ENCODE measurements around the gene ARID5A.

Gene ARID5A

DNA sequence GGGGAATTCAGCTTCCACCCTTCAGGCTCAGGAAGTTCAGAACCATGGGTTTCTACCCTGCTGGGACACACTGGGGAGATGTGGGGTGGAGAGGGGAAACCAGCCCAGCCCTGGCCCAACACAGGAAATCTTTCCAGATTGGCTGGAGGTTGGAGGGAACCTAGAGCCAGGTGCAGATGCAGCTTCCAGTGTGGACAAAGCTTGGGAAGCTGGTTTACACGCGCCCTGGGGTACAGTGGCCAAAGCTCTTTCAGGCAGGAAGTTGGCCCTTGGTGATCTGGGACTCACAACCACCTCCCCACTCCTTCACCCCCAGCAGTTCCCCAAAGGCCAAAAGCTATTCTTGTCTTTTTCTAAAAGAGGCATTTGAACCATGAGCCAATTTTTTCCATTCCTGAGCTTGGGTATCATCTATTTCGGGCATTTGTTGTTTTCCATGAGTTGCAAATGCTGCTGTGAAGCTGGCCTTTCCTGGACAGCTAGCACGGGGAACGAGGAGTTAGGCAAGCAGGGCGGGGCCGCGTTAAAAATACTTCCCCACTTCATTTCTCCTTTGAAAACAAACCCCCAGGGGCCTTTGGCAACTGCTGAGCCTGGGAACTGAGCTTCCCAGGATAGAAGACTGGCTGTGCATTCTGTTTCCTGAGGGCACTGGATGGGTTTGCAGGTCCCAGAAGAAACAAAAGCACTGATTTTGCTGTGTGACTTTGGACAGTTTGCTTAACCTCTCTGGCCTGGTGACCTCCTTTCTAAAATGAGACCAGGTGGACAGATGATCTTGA lies 3.1 kb upstream of the ARID5A start:
- no peak for DNase-seq (ENCODE audit: extremely low read depth, low read depth)
- TF ChIP-seq, protein P1, sequence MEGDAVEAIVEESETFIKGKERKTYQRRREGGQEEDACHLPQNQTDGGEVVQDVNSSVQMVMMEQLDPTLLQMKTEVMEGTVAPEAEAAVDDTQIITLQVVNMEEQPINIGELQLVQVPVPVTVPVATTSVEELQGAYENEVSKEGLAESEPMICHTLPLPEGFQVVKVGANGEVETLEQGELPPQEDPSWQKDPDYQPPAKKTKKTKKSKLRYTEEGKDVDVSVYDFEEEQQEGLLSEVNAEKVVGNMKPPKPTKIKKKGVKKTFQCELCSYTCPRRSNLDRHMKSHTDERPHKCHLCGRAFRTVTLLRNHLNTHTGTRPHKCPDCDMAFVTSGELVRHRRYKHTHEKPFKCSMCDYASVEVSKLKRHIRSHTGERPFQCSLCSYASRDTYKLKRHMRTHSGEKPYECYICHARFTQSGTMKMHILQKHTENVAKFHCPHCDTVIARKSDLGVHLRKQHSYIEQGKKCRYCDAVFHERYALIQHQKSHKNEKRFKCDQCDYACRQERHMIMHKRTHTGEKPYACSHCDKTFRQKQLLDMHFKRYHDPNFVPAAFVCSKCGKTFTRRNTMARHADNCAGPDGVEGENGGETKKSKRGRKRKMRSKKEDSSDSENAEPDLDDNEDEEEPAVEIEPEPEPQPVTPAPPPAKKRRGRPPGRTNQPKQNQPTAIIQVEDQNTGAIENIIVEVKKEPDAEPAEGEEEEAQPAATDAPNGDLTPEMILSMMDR (IDR thresholded peaks at IDR 0.05; ENCODE audit: low read depth, low read length), result no peak

DNA sequence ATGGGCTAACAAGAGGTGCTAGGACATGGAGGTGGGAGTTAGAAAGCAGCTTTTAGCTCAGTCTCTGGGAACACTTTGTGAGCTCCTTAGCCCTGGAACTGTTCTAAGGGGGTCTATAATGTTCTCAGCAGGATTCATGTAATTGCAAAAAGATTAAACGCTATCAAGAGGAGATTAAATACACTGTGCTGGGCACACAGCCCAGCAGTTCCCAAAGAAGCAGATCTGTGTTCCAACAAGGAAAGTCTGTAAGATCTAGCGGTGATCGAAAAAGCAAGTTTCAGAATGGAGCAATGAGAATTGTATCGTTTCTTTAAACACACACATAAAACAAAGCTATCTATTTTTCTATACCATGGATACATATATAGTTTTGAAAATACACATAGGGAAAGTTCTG lies 2.4 kb upstream of the ARID5A start:
- DNase-seq (ENCODE audit: extremely low read depth, low read depth), result no peak
- TF ChIP-seq, protein P1 (IDR thresholded peaks at IDR 0.05; ENCODE audit: low read depth, low read length), result no peak

DNA sequence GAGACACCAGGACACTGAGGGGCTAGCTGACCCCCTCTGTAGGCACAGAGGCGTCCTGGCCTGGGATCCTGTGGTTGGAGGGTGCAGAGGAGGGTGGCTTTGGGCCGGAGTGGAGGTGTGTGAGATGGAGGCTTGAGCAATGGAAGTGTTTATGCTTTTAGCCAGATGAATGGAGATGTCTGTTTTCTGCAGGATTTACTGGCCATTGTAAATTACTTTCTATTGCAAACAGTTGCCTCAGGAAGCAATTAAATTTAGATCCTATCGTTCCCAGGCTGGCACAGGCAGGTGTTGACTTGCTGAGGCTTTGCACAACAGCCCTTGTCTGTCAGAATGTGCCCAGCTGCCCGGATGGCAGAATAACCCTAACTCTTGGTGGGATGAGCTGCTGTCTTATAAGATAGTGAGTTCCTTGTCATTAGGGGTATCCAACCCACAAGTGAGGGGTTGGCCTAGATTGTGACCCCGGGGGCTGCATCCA lies 1.8 kb upstream of the ARID5A start:
- no peak for DNase-seq (ENCODE audit: extremely low read depth, low read depth)
- TF ChIP-seq, protein P1 (IDR thresholded peaks at IDR 0.05; ENCODE audit: low read depth, low read length), result no peak

DNA sequence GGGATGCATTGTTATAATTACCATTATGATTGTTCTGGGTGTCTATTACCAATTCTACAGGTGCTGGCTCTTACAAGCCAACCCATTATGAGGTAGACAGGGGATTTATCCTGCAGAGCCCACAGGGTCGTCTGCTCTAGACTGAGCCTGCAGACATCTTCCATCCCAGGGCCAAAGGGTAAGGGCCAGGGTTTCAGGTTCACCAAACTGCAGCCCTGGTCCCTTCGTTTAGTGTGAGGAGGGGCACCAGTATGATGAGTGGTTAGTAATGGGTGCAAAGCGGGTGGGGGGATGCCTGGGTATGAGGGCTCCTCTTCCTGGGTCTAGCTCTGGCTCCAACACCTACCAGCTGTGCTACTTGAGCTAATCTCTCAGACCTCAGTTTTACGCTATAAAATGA lies 1.2 kb upstream of the ARID5A start:
- TF ChIP-seq, protein P1 (IDR thresholded peaks at IDR 0.05; ENCODE audit: low read depth, low read length), result no peak
- no peak for DNase-seq (ENCODE audit: extremely low read depth, low read depth)

DNA sequence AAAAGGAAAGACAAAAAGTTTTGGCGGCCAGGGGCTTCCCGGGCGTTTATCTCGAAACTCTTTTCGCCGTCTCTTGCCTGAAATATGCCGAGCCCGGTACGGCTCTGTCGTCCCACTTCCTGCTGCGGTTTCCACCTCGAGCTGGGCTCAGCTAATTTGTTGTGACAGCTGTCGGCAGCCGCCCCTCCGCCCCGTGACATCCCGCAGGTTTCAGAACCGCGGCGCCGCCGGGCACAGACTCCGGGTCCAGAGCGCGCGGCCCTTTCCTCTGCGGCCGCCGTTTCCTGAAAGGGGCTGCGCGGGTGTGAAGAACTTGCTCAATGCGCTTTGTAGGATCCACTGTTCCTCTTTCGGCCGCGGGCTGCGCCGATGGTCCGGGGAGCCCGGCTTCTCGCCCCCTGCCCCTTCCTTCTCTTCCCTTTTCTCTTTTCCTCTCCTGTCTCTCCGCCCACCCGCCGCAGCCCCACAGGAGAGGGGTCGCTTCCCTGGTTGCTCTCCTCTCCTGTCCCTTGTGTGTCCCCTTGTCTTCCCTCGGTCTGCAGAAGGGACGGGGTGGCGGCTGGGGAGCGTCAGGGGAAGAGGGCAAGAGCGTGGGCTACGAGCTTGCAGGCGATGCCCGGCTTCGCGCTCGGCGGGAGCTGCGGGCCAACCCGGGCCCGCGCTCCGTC lies 648 bp downstream of the ARID5A start:
- TF ChIP-seq, protein P1 (IDR thresholded peaks at IDR 0.05; ENCODE audit: low read depth, low read length), result no peak
- no peak for DNase-seq (ENCODE audit: extremely low read depth, low read depth)

DNA sequence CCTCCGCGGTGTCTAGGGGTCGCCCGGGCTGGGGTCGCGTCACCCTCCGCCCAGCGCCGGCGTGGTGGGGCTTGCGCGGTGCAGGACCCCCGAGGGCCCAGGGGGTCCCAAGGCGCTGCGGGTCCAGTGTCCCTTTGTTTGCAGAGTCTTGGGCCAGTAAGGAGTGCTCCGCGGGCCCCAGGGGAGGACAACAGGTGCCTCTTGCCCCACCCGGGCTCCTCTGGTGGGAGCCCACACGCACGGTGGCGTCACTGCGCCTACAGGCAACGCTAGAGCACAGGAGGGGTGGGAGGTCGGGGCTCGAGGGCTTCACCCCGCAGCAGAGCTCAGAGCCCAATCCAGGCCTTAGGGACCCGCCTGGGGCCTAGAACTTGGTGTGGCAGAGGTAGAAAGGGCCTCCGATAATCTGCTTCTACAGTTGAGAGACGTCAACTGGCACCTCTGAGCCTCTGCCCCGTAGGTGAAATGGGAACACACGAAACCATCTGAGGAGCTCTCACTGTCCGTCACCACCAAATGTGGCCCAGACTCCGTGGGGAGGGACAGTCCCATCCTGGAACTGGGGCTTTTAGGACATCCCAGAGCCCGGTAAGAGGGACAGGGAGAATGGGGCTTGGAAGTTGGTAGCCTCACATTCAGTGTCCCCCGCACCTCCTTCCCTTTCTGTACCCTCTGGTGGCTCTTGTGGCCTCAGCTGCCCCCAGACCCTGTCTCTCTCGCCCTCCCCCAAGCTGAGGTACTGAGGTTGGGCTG lies 1.4 kb downstream of the ARID5A start:
- TF ChIP-seq, protein P1 (IDR thresholded peaks at IDR 0.05; ENCODE audit: low read depth, low read length), result no peak
- no peak for DNase-seq (ENCODE audit: extremely low read depth, low read depth)

Data from AG09319 (cell line).